Ramos (cell line): ENCODE results near the gene KLHL9.
"Not testable (repeated sequence)": the region's sequence is repeated elsewhere in the genome, so short reads cannot be mapped to it uniquely, and the experiment has no call there.

Source experiments
- in situ Hi-C: fragments of 300-500 bp; cut with MboI; formaldehyde crosslinking; loops from one replicate; pipeline ENCODE4 v1.14.3; 2022; ENCODE audit warnings: low sequenced_read_pairs; ENCODE audit not compliant: unreplicated experiment

The KLHL9 gene, protein sequence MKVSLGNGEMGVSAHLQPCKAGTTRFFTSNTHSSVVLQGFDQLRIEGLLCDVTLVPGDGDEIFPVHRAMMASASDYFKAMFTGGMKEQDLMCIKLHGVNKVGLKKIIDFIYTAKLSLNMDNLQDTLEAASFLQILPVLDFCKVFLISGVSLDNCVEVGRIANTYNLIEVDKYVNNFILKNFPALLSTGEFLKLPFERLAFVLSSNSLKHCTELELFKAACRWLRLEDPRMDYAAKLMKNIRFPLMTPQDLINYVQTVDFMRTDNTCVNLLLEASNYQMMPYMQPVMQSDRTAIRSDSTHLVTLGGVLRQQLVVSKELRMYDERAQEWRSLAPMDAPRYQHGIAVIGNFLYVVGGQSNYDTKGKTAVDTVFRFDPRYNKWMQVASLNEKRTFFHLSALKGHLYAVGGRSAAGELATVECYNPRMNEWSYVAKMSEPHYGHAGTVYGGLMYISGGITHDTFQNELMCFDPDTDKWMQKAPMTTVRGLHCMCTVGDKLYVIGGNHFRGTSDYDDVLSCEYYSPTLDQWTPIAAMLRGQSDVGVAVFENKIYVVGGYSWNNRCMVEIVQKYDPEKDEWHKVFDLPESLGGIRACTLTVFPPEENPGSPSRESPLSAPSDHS

DNA sequence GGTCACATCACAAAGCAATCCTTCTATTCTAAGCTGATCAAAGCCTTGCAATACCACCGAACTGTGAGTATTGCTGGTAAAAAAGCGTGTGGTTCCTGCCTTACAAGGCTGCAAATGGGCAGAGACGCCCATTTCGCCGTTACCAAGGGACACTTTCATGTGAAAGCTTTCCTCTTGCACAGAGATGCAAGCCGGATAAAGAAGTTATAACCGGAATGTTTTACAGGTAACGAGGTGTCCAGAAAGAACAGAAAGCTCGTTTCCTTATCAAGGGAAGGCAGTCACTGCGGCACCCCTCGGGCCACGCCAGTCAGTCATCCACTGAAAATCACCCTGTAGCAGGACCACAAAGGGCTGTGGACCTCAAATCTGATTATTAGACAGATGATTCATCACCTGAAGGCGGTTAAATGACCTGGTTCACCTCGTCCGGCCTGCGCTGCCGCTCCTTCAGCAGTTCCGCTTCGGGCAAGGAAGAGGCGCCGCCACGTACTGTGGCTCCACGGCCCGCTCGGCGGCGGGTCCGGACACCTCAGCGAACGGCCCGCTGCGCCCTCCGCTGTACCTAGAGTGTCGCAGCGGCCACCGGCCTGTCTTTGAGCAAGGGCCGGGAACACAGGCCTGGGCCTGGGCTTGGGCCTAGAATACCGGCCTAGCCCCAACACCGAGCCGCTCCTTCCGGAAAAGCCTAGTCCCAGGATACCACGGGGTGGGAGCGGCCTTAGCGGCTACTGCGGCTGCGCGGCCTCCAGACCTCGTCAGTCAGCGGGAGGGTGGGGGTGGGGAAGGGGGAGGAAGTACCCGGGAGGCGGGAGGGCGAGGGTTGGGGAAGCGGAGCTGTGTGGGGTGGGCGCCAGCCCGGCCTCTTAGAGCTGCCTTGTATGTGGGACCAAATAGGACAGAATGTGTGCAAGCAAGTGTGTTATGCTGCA, at the start of gene KLHL9:
Gene KLHL9 (minus strand): TSS at position 704 of the 932 bp plus-strand sequence. CDS start 545 bp downstream, at position 159.
- in situ Hi-C loops, result no loop called here

DNA sequence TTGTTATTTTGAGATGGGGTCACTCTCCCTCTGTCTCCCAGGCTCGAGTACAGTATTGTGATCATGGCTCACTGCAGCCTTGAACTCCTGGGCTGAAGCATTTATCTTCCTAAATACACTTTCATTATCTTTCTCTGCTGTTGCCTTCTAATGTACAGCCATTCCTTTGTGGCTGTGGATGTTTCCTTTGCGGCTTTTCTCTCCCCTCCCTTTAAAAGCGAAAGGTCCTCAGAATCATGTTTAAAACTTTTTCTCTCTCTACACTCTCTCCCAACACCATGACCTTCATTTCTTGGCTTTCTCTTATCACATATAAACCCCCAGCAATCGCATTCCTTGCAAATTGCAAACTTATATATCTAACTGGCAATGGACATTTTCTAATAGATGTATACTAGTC, 48.4 kb upstream of the KLHL9 start:
- in situ Hi-C loops, result no loop called here

DNA sequence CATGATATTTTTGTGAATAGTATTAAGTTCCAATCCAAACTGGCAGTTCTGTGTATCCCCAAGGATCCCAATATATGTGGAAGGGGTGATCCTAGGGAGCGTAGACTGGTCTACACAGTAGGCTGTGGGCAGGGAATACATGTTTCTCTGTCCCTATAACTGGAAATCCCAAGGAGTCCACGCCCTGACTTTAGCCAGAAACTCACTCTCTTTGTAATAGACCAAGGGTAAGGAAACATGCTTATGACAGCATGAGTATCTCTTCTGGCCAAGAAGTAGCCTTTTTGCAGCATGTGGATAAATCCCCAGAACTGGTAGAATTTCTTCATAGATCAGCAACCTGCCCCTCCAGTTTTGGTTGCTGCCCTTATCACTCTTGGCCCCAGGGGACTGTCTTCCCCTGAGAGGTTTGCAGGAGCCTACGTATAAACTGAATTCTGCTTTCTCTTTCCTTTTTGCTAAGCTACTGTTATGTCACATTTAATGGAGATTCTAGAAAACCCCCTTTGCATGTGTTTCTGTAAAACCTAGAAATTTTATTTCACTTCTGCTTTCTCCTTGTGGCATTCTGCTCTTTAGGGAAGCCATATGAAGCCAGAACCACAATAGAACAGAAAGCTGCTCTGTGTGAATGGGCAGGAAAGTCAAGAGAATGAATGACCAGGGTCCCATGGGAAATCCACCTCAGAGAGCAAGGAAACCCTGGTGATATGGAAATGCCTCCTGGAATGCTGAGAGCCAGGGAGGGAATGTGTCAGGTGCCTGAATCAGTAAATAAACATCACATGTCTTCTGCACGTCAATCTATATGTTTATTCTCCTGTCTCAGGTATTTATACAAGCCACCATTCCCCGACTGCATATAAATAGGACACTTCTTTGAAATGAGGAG, 46.5 kb upstream of the KLHL9 start:
- in situ Hi-C loops, result no loop called here

DNA sequence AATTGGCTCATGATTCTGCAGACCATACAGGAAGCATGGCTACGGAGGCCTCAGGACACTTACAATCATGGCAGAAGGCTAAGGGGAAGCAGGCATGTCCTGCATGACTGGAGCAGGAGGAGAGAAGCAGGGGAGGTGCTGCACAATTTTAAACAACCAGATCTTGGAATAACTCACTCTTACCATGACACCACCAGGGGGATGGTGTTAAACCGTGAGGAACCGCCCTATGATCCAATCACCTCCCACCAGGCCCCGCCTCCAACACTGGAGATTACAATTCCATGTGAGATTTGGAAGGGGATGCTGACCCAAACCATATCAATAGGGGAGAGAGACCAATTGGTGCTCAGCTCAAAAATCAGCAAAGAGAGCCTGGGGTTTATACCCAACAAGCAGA, 36.3 kb upstream of the KLHL9 start:
- in situ Hi-C loops, result not testable (repeated sequence)

DNA sequence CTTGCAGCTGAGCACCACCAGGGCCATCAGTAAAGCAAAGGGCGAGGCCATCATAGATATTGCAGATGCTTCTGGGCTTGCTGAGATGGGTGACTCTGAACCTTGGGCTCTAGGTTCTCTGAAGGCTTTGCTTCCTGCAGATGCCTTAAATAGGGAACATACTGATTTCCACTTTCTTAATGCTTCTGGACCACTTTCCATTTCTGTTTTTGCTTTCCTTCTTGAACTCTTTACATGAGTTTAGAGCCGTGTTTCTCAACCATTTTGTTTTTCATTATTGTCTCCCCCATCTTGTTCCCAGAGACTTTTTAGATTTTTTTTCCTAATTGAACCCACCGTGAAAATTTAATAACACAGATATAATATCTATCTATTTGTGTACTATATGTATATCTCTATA, 32.8 kb upstream of the KLHL9 start, which contains the start of gene IFNA13:
Gene IFNA13 (minus strand): TSS at position 101 of the 400 bp plus-strand sequence. CDS start 47 bp downstream, at position 54.
- in situ Hi-C loops, result no loop called here

DNA sequence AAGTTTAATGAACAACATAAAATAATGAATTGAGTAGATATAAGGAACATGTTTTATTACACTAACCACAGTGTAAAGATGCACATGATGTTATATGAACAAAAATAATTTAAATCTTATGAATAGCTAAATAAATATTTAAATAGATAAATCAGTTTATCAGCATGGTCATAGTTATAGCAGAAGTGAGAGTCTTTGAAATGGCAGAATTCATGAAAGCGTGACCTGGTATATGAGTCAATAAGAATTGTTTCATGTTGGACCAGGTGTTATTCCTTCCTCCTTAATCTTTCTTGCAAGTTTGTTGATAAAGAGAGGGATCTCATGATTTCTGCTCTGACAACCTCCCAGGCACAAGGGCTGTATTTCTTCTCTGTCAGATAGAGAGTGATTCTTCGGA, 32.0 kb upstream of the KLHL9 start:
- in situ Hi-C loops, result not testable (repeated sequence)

DNA sequence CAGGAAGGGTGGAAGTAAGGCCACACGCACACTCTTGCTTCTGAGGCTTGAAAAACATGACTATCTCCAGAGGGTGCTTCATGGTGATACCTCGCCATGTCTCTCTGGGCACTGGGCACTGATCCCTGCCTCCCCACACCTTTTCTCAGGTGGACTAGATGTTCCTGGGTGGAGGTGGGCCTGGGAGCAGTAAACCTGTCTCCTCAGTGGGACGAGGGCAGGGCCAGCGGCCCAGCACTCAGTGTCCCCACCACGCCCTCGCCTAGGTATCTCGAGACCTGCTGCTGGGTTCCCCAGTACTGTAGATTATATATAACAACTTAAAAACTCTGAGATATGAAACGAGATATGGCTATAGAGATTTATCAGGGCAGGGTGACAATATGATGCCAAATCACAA, 27.1 kb upstream of the KLHL9 start:
- in situ Hi-C loops, result no loop called here

DNA sequence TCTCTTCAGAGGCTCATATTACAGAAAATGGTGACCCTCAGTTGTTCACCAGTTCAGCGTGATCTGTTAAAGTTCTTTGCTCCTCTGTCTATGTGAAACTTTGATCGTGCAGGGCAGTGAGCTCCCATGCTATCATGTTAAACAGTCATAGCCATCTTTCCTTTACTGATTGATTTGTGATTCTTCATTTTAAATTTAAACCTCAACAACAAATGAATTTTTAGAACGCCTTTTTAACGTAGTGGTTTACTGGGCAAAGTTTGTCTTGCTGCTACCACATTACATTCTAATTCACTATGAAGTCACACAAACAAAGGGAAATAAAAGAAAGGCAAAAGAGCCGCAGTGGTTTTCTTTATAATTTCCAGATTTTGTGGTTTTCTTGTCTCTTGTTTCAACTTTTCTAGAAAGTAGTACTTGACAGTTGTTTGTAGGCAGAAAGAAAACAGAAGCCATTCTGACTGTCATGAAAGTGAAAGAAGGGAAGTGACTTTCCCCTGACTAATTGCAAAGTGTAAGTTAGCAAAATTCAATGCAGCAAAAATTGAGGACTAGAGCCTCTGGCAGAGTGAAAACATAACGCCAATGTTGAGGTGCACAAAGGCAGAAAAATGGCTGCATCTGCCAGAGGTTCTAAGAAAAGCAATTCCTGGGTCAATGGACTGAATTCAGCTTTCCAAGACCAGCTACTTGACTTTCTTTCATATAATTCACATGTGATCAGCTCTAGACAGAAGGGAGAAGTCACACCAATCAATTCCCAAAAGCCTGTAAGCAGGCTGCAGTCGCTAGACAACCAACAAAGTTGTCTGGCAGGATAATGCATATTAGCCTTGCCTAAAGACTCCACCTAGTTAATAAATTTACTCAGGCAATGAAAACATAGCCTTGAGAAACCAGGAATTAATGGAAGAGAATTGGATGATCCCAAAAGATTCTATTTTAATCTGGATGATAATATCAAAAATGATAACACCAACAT, 22.6 kb upstream of the KLHL9 start:
- in situ Hi-C loops, result no loop called here

DNA sequence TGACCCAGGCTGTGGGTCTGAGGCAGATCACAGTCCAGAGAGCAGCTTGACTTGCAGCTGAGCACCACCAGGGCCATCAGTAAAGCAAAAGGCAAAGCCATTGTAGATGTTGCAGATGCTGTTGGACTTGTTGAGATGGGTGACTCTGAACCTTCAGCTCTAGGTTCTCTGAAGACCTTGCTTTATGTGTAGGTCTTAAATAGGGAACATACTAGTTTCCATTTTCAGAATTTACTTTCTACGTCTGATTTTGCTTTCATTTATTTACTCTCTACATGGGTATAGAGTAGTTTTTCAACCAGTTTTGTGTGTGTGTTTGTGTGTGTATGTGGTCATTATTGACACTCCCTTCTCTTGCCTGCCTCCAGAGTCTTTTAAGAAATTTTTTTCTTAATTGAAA, 15.6 kb upstream of the KLHL9 start, which contains the start of gene IFNA6:
Gene IFNA6 (minus strand): TSS at position 101 of the 400 bp plus-strand sequence. CDS start 0 bp downstream, at position 101.
- in situ Hi-C loops, result no loop called here

DNA sequence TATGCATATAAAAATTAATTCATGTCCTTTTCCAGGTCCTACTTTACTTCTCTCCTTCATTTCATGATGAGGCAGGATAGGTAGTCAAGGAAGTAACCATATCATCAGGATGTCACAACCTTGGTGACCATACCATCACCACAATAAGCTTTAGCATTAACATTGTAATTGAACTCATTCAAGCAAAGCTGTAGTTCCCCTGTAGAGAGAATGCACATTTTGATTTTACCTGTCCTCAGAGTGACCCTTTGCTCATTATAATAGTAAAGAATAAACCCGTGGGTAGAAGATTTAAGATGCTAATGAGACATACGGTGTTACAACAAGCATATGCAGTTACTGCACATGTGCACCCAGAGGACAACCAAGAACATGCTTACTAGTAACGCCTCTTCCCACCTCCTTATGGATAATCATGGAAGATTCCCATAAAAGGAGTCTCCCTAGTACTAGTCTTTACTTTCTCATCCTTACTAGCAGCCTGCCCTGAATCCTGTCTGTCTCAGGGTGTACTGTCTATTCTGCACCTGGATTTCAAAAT, 13.3 kb upstream of the KLHL9 start:
- in situ Hi-C loops, result no loop called here

DNA sequence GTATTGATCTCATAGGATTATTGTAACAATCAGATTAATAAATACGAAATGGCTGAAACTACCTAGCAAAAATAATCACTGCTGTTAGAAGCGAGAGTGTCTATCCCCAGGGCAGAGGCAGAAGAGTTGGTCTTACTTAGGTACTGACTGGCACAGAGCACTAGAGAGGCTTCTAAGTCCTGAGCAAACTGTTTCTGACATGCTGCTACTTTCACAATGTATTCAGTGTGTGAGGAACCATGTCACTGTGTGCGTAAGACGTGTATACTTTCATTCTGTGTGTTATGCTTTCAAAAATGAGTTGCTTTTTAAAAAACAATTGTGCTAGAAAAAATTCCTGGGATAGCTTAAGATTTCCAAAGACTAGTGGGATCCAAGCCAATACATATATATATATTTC, 5.5 kb upstream of the KLHL9 start:
- in situ Hi-C loops, result no loop called here

DNA sequence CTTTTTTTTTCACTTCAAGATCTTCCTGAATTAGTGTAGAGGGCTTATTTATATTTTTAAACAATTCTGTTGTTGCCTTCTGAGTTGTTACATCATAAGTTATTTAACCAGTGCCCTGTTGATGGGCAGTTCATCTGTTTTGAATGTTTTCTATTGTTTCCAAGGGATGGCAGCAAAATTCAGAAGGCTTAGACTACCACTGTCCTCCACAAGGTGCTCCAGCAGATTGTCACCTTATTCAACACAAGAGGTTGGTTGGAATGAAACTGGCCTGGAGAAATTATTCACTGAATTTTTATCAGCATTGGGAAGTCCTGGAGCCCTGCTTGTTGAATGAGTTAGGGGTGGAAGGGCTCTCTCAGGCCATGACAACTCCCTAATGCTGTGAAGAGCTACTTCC, 1.3 kb upstream of the KLHL9 start:
- in situ Hi-C loops, result no loop called here

DNA sequence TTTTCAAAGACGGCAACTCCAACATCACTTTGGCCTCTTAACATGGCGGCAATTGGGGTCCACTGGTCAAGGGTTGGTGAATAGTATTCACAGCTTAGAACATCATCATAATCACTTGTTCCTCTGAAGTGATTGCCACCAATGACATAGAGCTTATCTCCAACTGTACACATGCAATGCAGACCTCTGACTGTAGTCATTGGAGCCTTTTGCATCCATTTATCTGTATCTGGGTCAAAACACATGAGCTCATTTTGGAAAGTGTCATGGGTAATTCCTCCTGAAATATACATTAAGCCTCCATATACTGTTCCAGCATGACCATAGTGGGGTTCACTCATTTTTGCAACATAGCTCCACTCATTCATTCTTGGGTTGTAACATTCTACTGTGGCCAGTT, 2.0 kb downstream of the KLHL9 start:
- in situ Hi-C loops, result no loop called here

DNA sequence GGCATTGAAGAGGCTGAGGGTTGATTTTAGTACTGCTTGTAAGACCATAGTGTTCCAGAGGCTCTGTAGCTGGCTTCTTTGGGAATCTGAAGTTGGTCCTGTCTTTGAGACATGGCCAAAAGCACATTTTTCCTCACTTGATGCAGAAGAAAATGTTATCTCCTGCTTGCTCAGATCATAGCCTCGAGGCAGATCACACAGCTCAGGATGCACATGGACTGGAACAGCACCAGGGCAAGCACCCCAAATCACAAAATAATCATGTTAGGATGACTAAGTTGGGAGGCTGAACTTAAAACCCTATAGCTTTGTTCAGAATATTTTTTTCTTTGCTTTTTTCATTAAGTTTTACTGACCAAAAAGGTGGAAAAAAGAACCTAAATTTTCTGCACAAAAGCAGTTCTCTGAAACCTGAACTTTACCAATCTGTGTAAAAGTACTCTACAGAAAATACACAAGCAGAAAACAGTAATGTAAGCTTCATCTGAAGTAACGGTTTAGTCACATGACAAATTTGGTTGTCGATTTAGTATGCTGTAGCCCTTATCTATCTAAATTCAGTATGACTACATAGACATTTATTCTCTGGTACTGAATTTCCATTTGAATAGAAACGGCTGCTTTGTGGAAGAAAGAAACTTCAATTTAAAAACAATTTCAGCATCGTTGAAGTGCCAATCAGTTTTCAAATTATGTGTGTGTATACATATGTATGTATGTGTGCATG, 3.4 kb downstream of the KLHL9 start:
- in situ Hi-C loops, result no loop called here

DNA sequence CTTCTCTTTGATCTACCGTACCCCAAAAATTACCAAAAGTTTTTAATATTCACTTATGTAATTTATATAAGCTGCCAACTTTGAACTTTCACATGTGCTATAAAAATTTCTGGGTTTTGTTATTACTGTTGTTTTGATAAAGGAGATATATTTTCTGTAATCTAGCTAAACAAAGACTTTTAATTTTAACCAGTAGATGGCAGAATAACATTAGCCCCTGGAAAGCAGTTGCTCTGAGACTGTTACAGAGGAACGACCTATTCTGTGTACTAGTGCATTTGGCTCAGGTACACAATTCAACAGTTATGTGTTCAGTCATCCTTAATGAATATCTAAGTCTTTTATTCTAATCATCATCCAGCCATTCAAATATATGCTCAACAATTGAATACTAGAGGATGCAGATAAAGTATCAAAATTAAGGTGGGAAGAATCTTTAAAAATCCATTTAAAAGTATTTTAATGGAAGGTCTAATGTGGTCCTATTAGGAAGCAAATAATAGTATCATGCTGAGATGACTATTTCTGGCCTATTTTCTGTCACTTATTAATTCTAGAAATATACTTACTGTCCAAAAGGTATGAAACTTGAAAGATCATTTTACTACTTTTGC, 8.6 kb downstream of the KLHL9 start:
- in situ Hi-C loops, result loop anchor here (10.0 kb wide), 1 partner anchor 468 kb away; no protein-coding TSS in a partner anchor

DNA sequence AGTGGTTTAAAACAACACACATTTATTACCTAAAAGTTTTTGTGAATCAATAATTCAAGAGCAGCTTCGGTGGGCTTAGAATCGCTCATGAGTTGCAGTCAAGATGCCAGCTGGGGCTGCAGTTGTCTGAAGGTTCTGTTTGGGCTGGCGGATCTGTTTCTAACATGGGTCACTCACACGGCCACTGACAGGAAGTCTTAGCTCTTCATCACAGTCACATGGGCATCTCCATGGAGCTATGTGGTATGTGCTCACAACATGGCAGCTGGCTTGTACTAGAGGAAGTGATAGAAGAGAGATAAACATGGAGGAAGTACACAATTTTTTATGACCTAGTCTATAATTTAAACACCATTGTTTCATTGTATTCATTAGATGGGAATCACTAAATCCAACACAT, 11.2 kb downstream of the KLHL9 start:
- in situ Hi-C loops, result loop anchor here (10.0 kb wide), 1 partner anchor 471 kb away; no protein-coding TSS in a partner anchor

DNA sequence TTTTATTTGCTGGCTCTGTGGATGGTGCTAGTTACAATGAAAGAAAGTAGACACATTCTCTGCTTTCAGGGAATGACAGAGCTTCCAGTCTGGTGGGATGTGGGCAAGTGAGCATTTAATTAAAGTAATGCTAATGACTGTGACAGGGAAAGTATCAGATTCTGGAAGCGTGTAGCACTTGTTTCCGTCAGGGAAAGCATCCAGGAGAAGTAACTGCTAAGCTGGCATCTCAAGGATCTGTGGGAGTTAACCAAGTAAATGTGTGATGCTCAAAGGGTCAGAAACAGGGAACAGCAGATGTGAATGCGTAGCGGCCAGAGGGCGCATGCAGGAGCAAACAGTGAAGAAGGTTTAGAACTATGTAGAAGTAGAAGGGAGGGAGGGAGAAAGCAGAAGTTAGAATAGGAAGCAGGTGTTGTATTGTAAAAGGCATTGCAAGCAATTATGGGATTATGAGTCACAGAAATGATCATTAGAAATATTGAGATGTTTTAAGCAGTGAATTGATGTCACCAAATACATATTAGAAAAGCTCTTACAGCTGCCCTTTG, 12.2 kb downstream of the KLHL9 start:
- in situ Hi-C loops, result loop anchor here (10.0 kb wide), 1 partner anchor 472 kb away; no protein-coding TSS in a partner anchor
